Epidermal melanocyte (primary cell): ENCODE results near the gene SLC41A3.
"Not testable (repeated sequence)": the region's sequence is repeated elsewhere in the genome, so short reads cannot be mapped to it uniquely, and the experiment has no call there.

Experiments used
- DNase-seq: peaks from one replicate; pipeline ENCODE4 v3.0.0; 2011; ENCODE audit warnings: low spot score; ENCODE audit not compliant: insufficient read length

SLC41A3 gene

GRCh38 chr3:126106336-126107202 lies 22.6 kb upstream of the SLC41A3 start:
- no peak for DNase-seq

GRCh38 chr3:126105691-126106187 lies 21.8 kb upstream of the SLC41A3 start:
- DNase-seq, result no peak

GRCh38 chr3:126104742-126105605 lies 21.1 kb upstream of the SLC41A3 start:
- DNase-seq, result no peak

DNA sequence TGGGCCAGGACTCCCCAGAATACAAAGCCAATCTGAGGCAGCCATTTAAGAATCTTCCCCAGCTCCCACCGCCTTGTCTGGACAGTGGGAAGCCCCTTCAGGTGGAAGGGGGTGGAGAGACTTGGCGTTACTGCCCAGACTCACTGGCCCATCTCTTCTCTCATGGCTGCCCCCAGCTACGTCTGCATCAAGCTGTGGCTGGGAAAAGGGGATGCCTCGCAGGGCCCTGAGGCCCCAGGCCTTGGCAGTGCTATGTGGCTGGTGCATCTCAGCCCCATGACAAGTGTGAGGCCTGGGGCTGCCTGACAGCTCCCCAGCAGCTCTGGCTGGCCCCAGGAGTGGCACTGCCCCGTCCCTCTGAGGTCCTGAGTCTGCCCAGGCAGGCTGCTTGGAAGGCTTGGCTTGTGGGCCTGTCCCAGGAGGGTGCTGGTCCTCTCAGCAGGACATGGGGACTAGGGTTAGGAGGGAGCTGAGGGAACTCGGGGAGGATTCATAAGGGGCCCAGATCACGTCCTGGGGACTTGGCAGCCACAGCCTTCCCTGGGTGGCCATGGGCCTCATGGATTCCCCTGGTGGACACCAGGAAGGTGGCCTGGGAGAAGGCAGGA lies 20.2 kb upstream of the SLC41A3 start:
- no peak for DNase-seq

DNA sequence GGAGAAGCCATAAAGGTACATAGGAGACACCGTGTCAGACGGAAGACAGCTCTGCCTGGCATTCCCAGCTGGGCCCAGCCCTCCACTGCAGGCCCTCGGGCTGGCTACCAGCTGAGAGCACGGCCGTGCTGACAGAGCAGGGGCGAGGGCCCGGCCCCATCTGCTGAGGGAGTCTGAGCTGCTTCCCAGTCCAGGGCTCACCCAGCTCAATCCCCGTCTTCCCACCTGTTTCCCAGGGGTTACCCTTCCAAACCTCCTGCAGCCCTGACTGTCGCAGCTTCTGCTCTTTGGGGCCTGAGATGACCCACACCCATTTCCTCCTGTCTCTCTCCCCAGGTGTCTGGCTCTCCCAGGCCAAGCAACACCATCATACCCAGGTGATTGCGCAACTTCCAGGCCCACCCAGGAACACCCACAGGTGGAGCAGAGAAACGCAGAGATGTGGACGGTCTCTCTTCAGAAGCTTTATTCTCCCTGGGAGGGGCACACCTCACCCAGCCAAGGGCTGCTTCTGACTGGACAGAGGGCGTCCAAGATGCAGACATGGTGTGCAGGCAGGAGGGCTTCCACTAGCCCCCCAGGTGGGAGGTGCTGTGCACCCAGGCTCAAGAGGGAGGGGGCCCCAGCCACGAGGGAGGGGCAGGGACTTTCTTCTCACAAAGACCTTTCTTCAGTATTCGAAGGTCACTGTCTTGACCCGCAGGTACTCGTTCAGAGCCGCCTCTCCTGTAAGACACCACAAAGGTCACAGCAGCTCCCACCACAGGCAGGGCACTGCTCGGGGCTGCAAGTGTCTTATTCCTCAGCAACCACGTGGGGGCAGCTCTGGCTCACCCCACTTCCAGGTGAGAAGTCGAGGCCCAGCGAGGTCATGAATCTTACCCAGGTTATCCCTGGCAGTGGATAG lies 19.4 kb upstream of the SLC41A3 start:
- no peak for DNase-seq

GRCh38 chr3:126102530-126102951 lies 18.6 kb upstream of the SLC41A3 start:
- DNase-seq, result no peak

- DNase-seq, result no peak
Measured at GRCh38 chr3:126102011-126102410, 18.1 kb upstream of the SLC41A3 start.

DNA sequence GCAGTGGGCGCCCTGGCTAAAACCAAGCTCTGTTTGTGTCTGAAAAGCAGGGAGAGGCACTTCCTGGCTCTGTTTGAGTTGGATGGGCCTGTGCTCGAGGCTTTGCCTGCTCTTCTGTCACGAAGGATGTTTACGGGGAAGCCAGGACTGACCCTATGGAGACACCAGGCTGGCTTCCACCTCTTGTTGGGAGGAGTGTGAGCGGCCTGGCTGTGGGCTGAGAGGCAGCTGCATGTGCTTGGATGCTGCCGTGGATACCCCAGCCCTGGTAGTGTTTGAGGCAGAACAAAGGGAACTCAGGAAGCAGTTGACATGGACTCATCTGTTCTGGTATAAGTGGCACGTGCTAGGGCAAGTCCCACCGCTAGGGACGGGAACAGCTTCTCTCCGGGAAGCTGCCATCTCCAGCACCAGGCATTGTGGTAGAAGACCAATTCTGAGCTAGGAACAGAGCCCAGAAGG lies 17.6 kb upstream of the SLC41A3 start:
- DNase-seq, result no peak

GRCh38 chr3:126100634-126101301 lies 16.8 kb upstream of the SLC41A3 start:
- DNase-seq, result no peak

DNA sequence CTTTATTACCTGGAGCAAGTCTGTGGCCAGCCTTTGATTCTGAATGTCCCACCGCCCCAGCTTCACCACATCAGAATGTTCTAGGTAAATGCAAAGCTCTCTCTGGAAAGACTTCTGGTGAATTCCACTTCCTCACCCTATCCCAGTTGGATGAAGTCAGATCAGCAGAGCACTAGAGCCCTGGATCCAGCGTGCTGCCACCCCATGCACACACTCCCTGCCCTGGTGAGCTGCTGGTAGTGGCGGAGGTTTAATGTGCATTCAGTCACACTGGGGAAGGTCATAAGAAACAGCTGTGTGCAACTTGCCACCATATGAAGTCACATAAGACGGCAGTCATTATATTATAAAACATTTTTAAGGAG lies 16.3 kb upstream of the SLC41A3 start:
- DNase-seq, result no peak

DNA sequence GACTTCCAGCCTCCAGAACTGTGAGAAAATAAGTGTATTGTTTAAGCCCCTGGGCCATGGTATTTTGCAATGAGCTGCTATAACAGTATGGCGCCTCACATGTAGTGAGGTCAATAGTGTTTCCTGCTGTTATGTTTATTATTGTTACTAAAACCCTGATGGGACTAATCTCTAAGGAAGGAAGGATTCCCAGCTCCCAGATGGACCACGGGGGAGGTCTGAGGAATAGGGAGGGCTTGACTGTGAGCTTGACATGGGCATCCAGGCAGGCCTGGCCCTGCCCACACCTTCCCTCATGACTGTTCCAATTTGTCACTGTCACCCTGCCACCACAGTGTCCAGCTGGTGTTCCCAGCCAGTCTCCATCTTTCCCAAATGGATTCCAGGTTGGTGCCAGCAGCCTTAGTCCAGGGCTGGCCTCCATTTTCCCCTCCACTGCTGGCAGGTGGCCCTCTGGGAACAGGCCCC lies 14.5 kb upstream of the SLC41A3 start:
- no peak for DNase-seq

DNA sequence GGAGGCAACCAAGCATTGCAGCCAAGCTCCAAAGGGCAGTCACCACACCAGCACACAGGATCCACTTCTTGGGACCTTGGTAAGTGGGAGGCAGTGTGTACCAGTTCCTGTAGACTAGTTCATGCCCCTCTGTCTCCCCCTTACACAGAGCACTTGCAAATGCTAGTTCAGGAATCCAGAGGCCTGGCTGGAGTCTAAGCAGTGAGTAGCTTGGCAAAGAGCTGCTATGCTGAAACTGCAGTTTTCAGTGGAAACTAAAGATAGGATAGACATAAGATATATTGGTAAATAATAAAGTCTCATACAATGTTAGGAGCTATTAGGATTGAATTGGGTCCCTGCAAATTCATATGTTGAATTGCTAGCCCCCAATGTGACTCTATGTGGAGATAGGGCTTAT lies 13.9 kb upstream of the SLC41A3 start:
- DNase-seq, result no peak

DNA sequence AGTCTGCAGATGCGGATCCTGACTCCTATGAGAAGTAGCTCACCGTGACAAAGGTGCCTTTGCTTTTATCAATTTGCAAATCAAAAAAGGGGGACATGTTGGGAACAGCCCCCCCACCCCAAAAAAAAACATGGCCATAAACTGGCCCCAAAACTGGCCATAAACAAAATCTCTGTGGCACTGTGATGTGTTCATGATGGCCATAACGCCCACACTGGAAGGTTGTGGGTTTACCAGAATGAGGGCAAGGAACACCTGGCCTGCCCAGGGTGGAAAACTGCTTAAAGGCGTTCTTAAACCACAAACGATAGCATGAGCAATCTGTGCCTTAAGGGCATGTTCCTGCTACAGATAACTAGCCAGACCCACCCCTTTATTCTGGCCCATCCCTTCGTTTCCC lies 12.3 kb upstream of the SLC41A3 start:
- DNase-seq, result not testable (repeated sequence)

- not testable (repeated sequence) for DNase-seq
Measured at GRCh38 chr3:126092128-126092527, 8.2 kb upstream of the SLC41A3 start.

DNA sequence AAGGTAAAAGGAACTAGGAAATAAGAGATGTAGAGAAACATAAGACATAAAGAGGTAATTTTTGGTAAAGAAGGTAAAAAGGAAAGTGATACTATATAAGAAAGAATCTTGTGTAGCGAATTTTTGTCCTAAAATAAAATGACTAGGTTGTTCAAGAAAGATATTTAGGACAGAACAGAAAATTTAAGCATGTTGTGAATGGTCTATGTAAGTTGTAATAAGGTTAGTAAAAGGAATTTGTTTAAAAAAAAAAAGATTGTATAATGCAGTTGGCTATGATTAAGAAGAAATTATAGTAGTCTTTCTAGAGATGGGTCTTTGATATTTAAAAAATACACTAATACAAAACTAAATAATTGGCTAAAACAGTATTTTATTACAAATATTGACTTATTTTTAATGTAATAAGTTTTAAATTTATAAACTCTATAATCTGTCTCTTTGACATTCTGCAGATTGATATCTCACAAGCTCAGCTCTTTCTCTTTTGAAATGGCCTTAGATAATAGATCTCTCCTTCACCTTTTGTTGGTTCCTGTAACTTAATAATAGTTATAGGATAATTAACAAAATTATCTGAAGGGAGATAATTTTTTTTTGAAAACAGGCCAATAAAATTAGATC lies 3.7 kb upstream of the SLC41A3 start:
- no peak for DNase-seq

GRCh38 chr3:126085841-126086240 lies 1.9 kb upstream of the SLC41A3 start:
- DNase-seq, result no peak

GRCh38 chr3:126085276-126085675 lies 1.4 kb upstream of the SLC41A3 start:
- DNase-seq, result no peak

DNA sequence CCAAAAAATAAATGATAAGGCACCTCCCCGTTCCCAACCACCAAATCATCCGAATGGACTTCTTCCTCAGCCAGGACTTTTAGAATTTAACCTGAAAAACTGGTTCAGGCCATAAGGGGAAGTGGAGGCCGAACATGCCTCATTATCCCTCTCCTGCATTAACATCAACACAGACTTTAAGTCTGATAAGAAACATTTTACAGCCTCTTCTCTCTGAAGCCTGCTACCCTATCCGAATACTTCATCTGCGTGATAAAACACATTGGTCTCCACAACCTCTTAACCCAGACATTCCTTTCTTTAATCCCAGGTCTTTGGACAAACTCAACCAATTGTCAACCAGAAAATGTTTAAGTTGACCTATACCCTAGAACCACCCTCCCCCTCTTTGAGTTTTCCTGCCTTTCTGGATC lies 850 bp upstream of the SLC41A3 start:
- no peak for DNase-seq

GRCh38 chr3:126083511-126083912 lies 412 bp downstream of the SLC41A3 start:
- DNase-seq, result no peak

GRCh38 chr3:126083138-126083445 lies 832 bp downstream of the SLC41A3 start:
- DNase-seq, result no peak
